Vagina (tissue), 2 donors: ENCODE data around the gene DESI1. TPM values are rescaled to one million over a fixed set of nuclear protein-coding genes. Genes with fewer than 3 reads are reported as not detected.

Experiments used
- DNase-seq, 2 donors: peaks; one replicate each; pipeline ENCODE4 v3.0.0-alpha.2; 2017; ENCODE audit errors: extremely low spot score in 2 of 2
- H3K27ac ChIP-seq: fragments of 200-600 bp; sonication (generic); one replicate; pipeline ENCODE4 v1.5.1; 2019
- H3K27me3 ChIP-seq: fragments of 200-600 bp; sonication (generic); one replicate; pipeline ENCODE4 v1.5.1; 2019
- H3K36me3 ChIP-seq, 2 donors: fragments of 200-600 bp; sonication (generic); one replicate each; pipeline ENCODE4 v1.5.1; 2017 to 2019
- H3K4me1 ChIP-seq: fragments of 200-600 bp; sonication (generic); one replicate; pipeline ENCODE4 v1.5.1; 2019
- H3K4me3 ChIP-seq, 2 donors: fragments of 200-600 bp; sonication (generic); 1 replicate in 1 of 2; 2 replicates in 1 of 2; pipeline ENCODE4 v1.5.1; 2016 to 2019
- H3K9me3 ChIP-seq: fragments of 200-600 bp; sonication (generic); one replicate; pipeline ENCODE4 v1.5.1; 2019
- POLR2A ChIP-seq, 2 donors: fragments of 450-650 bp; IDR thresholded peaks; one replicate each; pipeline ENCODE4 v1.6.1; 2017; ENCODE audit warnings: antibody characterized with exemption in 2 of 2, mild to moderate bottlenecking in 2 of 2, moderate library complexity in 2 of 2
- POLR2AphosphoS5 ChIP-seq, 2 donors: sonication (generic); formaldehyde crosslinking; IDR thresholded peaks; one replicate each; pipeline ENCODE4 v1.9.0; 2017; ENCODE audit warnings: antibody characterized with exemption in 2 of 2, mild to moderate bottlenecking in 2 of 2, low read depth in 1 of 2; ENCODE audit not compliant: insufficient read depth in 1 of 2
- intact Hi-C: fragments of 100-400 bp; cut with DNase I; formaldehyde crosslinking; loops from one replicate; pipeline ENCODE4 v1.15.1; 2023
- total RNA-seq: library from RNA; depleted of rRNA; stranded (reverse); fragments of >200 nt; gene quantifications from one replicate; pipeline ENCODE4 v1.2.3, GENCODE V29; 2016
- TF ChIP-seq, protein P1 (sequence below), 3 experiments: fragments of 450-650 bp in 2 of 3; fragments of 200-600 bp in 1 of 3; sonication (generic) in 1 of 3; IDR thresholded peaks; one replicate each; pipeline ENCODE4 v1.5.1; 2017 to 2019; ENCODE audit warnings: antibody characterized with exemption in 3 of 3, mild to moderate bottlenecking in 2 of 3, moderate library complexity in 2 of 3

DESI1 gene
- total RNA-seq, 1 donor from 2014 or later = 20.6 TPM

DNA sequence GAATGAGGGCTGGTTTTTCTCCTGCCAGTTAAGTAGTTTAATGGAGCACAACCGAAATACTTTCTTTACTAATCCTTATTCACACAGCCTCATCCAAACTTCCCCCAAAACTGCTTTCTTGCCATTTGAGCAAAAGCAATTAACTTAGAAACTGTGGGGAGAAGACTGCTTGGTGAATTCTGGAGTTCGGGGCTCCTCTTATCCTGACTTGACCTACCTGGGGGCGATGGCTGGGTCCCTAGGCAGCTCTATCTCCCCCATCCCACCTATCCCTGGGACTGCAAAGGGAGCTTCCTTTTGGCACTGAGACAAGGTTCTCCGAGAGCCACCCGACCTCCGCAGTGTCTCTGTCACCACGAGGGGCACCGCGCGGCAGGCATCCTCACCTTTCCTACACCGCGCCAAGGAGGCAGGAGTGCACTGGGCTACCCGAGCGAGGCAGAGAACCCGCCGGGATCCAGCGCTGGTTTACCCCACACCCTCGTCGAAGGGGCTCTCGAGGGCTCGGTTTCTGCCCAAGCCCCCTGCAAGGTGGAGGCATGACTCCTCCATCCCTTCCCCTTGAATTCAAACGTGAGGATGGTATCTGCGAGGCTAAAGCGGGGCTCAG, 759 bp downstream of the DESI1 start:
- Histone ChIP-seq H3K4me3 (peak overlapping the region; percentile 96 to 98), H3K36me3 (peaks cover 0 to 24% of the 10 kb centered on the region in 2 donors), H3K4me1 (peaks cover 32% of the 10 kb centered on the region), H3K27me3 (no peaks in the 10 kb centered on the region), H3K9me3 (no peaks in the 10 kb centered on the region), H3K27ac (peak overlapping the region; percentile 99)
- intact Hi-C loops = no loop called here
- TF ChIP-seq POLR2A (IDR thresholded peaks at IDR 0.05) = no peak
- TF ChIP-seq, protein P1, sequence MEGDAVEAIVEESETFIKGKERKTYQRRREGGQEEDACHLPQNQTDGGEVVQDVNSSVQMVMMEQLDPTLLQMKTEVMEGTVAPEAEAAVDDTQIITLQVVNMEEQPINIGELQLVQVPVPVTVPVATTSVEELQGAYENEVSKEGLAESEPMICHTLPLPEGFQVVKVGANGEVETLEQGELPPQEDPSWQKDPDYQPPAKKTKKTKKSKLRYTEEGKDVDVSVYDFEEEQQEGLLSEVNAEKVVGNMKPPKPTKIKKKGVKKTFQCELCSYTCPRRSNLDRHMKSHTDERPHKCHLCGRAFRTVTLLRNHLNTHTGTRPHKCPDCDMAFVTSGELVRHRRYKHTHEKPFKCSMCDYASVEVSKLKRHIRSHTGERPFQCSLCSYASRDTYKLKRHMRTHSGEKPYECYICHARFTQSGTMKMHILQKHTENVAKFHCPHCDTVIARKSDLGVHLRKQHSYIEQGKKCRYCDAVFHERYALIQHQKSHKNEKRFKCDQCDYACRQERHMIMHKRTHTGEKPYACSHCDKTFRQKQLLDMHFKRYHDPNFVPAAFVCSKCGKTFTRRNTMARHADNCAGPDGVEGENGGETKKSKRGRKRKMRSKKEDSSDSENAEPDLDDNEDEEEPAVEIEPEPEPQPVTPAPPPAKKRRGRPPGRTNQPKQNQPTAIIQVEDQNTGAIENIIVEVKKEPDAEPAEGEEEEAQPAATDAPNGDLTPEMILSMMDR (IDR thresholded peaks at IDR 0.05) = no peak
- no peak for TF ChIP-seq POLR2AphosphoS5 (IDR thresholded peaks at IDR 0.05; ENCODE audit: insufficient read depth in 1 of 2, low read depth in 1 of 2)
- DNase-seq = peak in 1 of 2 donors; percentile 89

DNA sequence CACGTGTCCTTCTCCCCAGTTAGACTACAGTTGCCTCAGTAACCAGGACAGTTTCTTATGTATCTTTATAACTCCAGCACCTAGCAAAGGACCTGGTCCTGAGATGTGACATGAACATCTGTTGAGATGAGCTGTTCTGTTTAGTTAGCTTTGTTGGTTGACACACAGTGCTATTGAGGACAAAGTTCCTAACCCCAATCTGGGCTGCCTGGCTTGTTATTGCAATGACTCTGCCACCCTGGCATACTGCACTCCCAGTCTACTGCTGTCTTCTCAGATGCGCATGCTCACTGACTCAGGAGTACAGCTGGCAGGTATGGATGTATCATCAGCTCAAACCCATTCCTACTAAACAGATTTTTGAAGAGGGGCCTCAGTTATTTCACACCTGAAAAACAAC, 7.4 kb downstream of the DESI1 start:
- Histone ChIP-seq H3K4me1 (no peaks in the 10 kb centered on the region), H3K36me3 (no peaks in the 10 kb centered on the region), H3K9me3 (no peaks in the 10 kb centered on the region), H3K27ac (no peak overlapping the region), H3K27me3 (no peaks in the 10 kb centered on the region), H3K4me3 (no peak overlapping the region)
- intact Hi-C loops = no loop called here
- TF ChIP-seq, protein P1 (IDR thresholded peaks at IDR 0.05) = no peak
- no peak for TF ChIP-seq POLR2A (IDR thresholded peaks at IDR 0.05)
- TF ChIP-seq POLR2AphosphoS5 (IDR thresholded peaks at IDR 0.05; ENCODE audit: insufficient read depth in 1 of 2, low read depth in 1 of 2) = no peak
- no peak for DNase-seq

DNA sequence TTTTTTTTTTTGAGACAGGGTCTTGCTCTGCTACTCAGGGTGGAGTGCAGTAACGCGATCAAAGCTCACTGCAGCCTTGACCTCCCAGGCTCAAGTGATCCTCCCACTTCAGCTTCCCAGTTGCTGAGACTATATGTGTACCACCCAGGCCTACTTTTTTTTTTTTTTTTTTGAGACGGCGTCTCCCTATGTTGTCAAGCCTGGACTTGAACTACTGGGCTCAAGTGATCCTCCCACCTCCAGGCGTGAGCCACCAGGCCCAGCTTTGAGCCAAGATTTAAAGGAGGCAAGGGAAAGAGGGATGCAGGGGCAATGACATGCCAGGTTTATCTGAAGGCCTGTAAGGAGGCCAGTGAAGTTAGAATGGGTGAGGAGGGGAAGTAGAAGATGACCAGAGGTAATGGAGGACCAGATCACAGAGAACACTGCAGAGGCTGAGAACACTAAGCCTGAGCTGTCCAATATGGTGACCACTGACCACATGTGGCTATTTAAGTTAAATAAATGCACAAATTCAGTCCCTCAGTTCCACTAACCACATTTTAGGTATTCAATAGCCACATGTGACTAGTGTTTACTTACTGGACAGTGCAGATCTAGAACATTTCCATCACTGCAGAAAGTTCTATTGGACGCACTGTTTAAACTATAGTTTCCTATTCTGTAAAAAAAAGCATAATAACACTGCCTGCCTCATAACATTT, 8.1 kb downstream of the DESI1 start:
- no peaks in the 10 kb centered on the region for H3K4me1 ChIP-seq
- no peak overlapping the region for H3K27ac ChIP-seq
- intact Hi-C loops = no loop called here
- DNase-seq = no peak
- no peaks in the 10 kb centered on the region for H3K27me3 ChIP-seq
- no peaks in the 10 kb centered on the region for H3K9me3 ChIP-seq
- no peaks in the 10 kb centered on the region for H3K36me3 ChIP-seq
- TF ChIP-seq POLR2A (IDR thresholded peaks at IDR 0.05) (no peak), POLR2AphosphoS5 (IDR thresholded peaks at IDR 0.05; ENCODE audit: insufficient read depth in 1 of 2, low read depth in 1 of 2) (no peak)
- TF ChIP-seq, protein P1 (IDR thresholded peaks at IDR 0.05) = no peak
- no peak overlapping the region for H3K4me3 ChIP-seq

DNA sequence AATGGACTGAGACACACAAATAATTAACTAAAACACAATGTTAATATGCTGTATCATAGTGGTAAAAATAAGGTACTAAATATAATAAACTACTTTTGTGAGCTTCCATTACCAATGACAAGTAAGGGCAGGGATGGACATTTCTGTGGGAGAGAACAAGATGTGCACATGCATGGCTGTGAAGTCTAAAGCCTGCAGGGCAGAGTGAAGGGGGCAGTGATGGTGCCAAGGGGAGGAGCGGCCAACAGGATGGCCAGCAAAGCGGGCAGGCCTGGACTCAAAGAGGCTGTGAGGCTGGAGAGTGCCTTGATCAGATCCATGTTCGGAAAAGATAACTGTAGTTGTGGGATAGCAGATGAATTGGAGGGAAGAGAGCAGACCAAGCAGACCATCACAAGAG, 12.5 kb downstream of the DESI1 start:
- Histone ChIP-seq H3K27ac (no peak overlapping the region), H3K36me3 (peaks cover 0 to 28% of the 10 kb centered on the region in 2 donors), H3K4me3 (no peak overlapping the region), H3K27me3 (no peaks in the 10 kb centered on the region), H3K9me3 (no peaks in the 10 kb centered on the region), H3K4me1 (no peaks in the 10 kb centered on the region)
- intact Hi-C loops = no loop called here
- TF ChIP-seq POLR2AphosphoS5 (IDR thresholded peaks at IDR 0.05; ENCODE audit: insufficient read depth in 1 of 2, low read depth in 1 of 2) = no peak
- no peak for TF ChIP-seq POLR2A (IDR thresholded peaks at IDR 0.05)
- TF ChIP-seq, protein P1 (IDR thresholded peaks at IDR 0.05) = no peak
- DNase-seq = no peak

DNA sequence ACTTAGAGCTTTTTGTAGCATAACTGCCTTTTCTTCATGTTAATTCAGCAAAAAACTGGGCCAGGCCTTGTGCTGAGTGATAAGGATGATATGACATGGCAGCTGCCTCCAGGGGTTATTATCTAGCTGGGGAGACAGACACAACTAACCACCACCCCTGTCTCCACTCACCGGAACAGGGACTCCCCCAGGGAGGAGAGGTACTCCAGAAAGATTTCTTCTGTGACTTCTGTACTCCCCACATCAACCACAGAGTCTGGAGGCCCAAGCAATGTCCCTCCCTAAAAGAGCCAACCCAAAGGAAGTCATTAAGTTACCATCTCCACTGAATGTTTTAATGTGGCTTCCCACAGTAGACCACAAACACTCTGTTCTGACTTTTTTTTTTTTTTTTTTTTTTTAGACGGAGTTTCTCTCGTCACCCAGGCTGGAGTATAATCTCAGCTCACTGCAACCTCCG, 16.9 kb downstream of the DESI1 start:
- intact Hi-C loops = no loop called here
- Histone ChIP-seq H3K9me3 (no peaks in the 10 kb centered on the region), H3K36me3 (peaks cover 0 to 38% of the 10 kb centered on the region in 2 donors), H3K27ac (no peak overlapping the region), H3K4me3 (no peak overlapping the region), H3K4me1 (peaks cover 3% of the 10 kb centered on the region), H3K27me3 (no peaks in the 10 kb centered on the region)
- TF ChIP-seq, protein P1 (IDR thresholded peaks at IDR 0.05) = no peak
- TF ChIP-seq POLR2AphosphoS5 (IDR thresholded peaks at IDR 0.05; ENCODE audit: insufficient read depth in 1 of 2, low read depth in 1 of 2) (no peak), POLR2A (IDR thresholded peaks at IDR 0.05) (no peak)
- no peak for DNase-seq
